ENCODE measurements around the gene SLC26A6. TPM values are rescaled to one million over a fixed set of nuclear protein-coding genes. Genes with fewer than 3 reads are reported as not detected.

SLC26A6 gene
- polyA plus RNA-seq, 3 donors from 2014 or later: 2.2 to 7.8 (median 5.1) TPM

GRCh38 chr3:48655063-48655462, 19.8 kb upstream of the SLC26A6 start:
- Mint-ChIP-seq H3K4me1 (peaks cover 0 to 18% of the 10 kb centered on the region in 2 donors), H3K27me3 (ENCODE audit: low read depth in 3 of 3) (peaks cover 2 to 14% (median 6%) of the 10 kb centered on the region in 3 donors), H3K4me3 (peak overlapping the region; percentile 72 to 83 (median 74)), H3K36me3 (no peaks in the 10 kb centered on the region), H3K27ac (peak overlapping the region; percentile 40 to 80 (median 62)), H3K9me3 (no peaks in the 10 kb centered on the region)
- no peak for DNase-seq

GRCh38 chr3:48652923-48653715, 17.9 kb upstream of the SLC26A6 start:
- Mint-ChIP-seq H3K4me3 (no peak overlapping the region), H3K4me1 (peaks cover 0 to 16% of the 10 kb centered on the region in 2 donors), H3K27me3 (ENCODE audit: low read depth in 3 of 3) (peaks cover 2 to 7% (median 2%) of the 10 kb centered on the region in 3 donors), H3K9me3 (no peaks in the 10 kb centered on the region), H3K27ac (no peak overlapping the region), H3K36me3 (no peaks in the 10 kb centered on the region)
- no peak for DNase-seq

- Mint-ChIP-seq H3K4me1 (peaks cover 0 to 10% of the 10 kb centered on the region in 2 donors), H3K4me3 (no peak overlapping the region), H3K36me3 (no peaks in the 10 kb centered on the region), H3K9me3 (no peaks in the 10 kb centered on the region), H3K27me3 (ENCODE audit: low read depth in 3 of 3) (peaks cover 0 to 2% (median 0%) of the 10 kb centered on the region in 3 donors), H3K27ac (no peak overlapping the region)
- DNase-seq: no peak
Observed at GRCh38 chr3:48651771-48652170, 16.5 kb upstream of the SLC26A6 start.

- peak overlapping the region in 1 of 6 donors; percentile 62 for H3K27ac Mint-ChIP-seq
- H3K27me3 Mint-ChIP-seq (ENCODE audit: low read depth in 3 of 3): peaks cover 0 to 2% (median 0%) of the 10 kb centered on the region in 3 donors
- H3K9me3 Mint-ChIP-seq: no peaks in the 10 kb centered on the region
- H3K4me3 Mint-ChIP-seq: no peak overlapping the region
- no peaks in the 10 kb centered on the region for H3K36me3 Mint-ChIP-seq
- no peak for DNase-seq
- peaks cover 0 to 9% of the 10 kb centered on the region in 2 donors for H3K4me1 Mint-ChIP-seq
Observed at GRCh38 chr3:48650723-48651122, 15.5 kb upstream of the SLC26A6 start.

- no peaks in the 10 kb centered on the region for H3K4me1 Mint-ChIP-seq
- no peak overlapping the region for H3K27ac Mint-ChIP-seq
- H3K36me3 Mint-ChIP-seq: no peaks in the 10 kb centered on the region
- no peak for DNase-seq
- H3K4me3 Mint-ChIP-seq: no peak overlapping the region
- H3K27me3 Mint-ChIP-seq (ENCODE audit: low read depth in 3 of 3): peaks cover 0 to 2% (median 0%) of the 10 kb centered on the region in 3 donors
- H3K9me3 Mint-ChIP-seq: no peaks in the 10 kb centered on the region
Observed at GRCh38 chr3:48648188-48648850, 13.1 kb upstream of the SLC26A6 start.

GRCh38 chr3:48647714-48648113, 12.5 kb upstream of the SLC26A6 start:
- Mint-ChIP-seq H3K4me3 (no peak overlapping the region), H3K27ac (no peak overlapping the region), H3K27me3 (ENCODE audit: low read depth in 3 of 3) (peaks cover 0 to 2% (median 0%) of the 10 kb centered on the region in 3 donors), H3K36me3 (no peaks in the 10 kb centered on the region), H3K9me3 (no peaks in the 10 kb centered on the region), H3K4me1 (no peaks in the 10 kb centered on the region)
- DNase-seq: no peak

- H3K4me3 Mint-ChIP-seq: no peak overlapping the region
- no peaks in the 10 kb centered on the region for H3K36me3 Mint-ChIP-seq
- no peak overlapping the region for H3K27ac Mint-ChIP-seq
Observed at GRCh38 chr3:48644898-48645760, 9.9 kb upstream of the SLC26A6 start.

GRCh38 chr3:48642605-48643004, 7.3 kb upstream of the SLC26A6 start:
- no peaks in the 10 kb centered on the region for H3K36me3 Mint-ChIP-seq
- DNase-seq: no peak
- H3K9me3 Mint-ChIP-seq: no peaks in the 10 kb centered on the region
- H3K27me3 Mint-ChIP-seq (ENCODE audit: low read depth in 3 of 3): peaks cover 0 to 3% (median 0%) of the 10 kb centered on the region in 3 donors
- no peak overlapping the region for H3K4me3 Mint-ChIP-seq
- peaks cover 0 to 2% of the 10 kb centered on the region in 2 donors for H3K4me1 Mint-ChIP-seq
- no peak overlapping the region for H3K27ac Mint-ChIP-seq

More at GRCh38 chr3:48644898-48645760, 9.9 kb upstream of the SLC26A6 start:
- no peak for DNase-seq
- peaks cover 0 to 3% (median 0%) of the 10 kb centered on the region in 3 donors for H3K27me3 Mint-ChIP-seq (ENCODE audit: low read depth in 3 of 3)
- H3K9me3 Mint-ChIP-seq: no peaks in the 10 kb centered on the region
- H3K4me1 Mint-ChIP-seq: no peaks in the 10 kb centered on the region

- Mint-ChIP-seq H3K27me3 (ENCODE audit: low read depth in 3 of 3) (peaks cover 0 to 3% (median 0%) of the 10 kb centered on the region in 3 donors), H3K4me1 (peaks cover 7 to 11% of the 10 kb centered on the region in 2 donors), H3K27ac (no peak overlapping the region), H3K9me3 (no peaks in the 10 kb centered on the region), H3K4me3 (no peak overlapping the region), H3K36me3 (no peaks in the 10 kb centered on the region)
- DNase-seq: no peak
Observed at GRCh38 chr3:48641396-48641795, 6.1 kb upstream of the SLC26A6 start.

- no peak for DNase-seq
- Mint-ChIP-seq H3K4me1 (peaks cover 17% of the 10 kb centered on the region in 2 donors), H3K27ac (no peak overlapping the region), H3K36me3 (no peaks in the 10 kb centered on the region), H3K4me3 (no peak overlapping the region), H3K9me3 (no peaks in the 10 kb centered on the region), H3K27me3 (ENCODE audit: low read depth in 3 of 3) (peaks cover 0 to 3% (median 0%) of the 10 kb centered on the region in 3 donors)
Observed at GRCh38 chr3:48639944-48640606, 4.8 kb upstream of the SLC26A6 start.

GRCh38 chr3:48637305-48637704, 2.0 kb upstream of the SLC26A6 start:
- peaks cover 0 to 3% (median 0%) of the 10 kb centered on the region in 3 donors for H3K27me3 Mint-ChIP-seq (ENCODE audit: low read depth in 3 of 3)

GRCh38 chr3:48636149-48636655, 941 bp upstream of the SLC26A6 start:
- Mint-ChIP-seq H3K4me3 (peak overlapping the region; percentile 86 to 92 (median 91)), H3K27me3 (ENCODE audit: low read depth in 3 of 3) (peaks cover 0 to 3% (median 0%) of the 10 kb centered on the region in 3 donors), H3K4me1 (peaks cover 25 to 27% of the 10 kb centered on the region in 2 donors), H3K9me3 (no peaks in the 10 kb centered on the region), H3K27ac (peak overlapping the region in 5 of 6 donors; percentile 39 to 84 (median 72)), H3K36me3 (peaks cover 0 to 4% (median 0%) of the 10 kb centered on the region in 3 donors)
- DNase-seq: no peak

More at GRCh38 chr3:48637305-48637704, 2.0 kb upstream of the SLC26A6 start:
- H3K36me3 Mint-ChIP-seq: peaks cover 0 to 4% (median 0%) of the 10 kb centered on the region in 3 donors
- no peak overlapping the region for H3K27ac Mint-ChIP-seq
- no peaks in the 10 kb centered on the region for H3K9me3 Mint-ChIP-seq
- no peak for DNase-seq
- peaks cover 25 to 27% of the 10 kb centered on the region in 2 donors for H3K4me1 Mint-ChIP-seq
- peak overlapping the region in 4 of 5 donors; percentile 45 to 63 (median 56) for H3K4me3 Mint-ChIP-seq
